ENCODE measurements around the gene CHDH. TPM values are rescaled to one million over a fixed set of nuclear protein-coding genes. Genes with fewer than 3 reads are reported as not detected.

CHDH gene
- polyA plus RNA-seq, 1 donor (not counting 4 experiments of a cell fraction or from before 2014, with no cell fraction given): not detected

- Histone ChIP-seq H2AFZ (ENCODE audit: control insufficient read depth, low read length) (no peak overlapping the region), H3K27ac (ENCODE audit: control insufficient read depth, insufficient read depth, low read length) (no peak overlapping the region), H3K27me3 (ENCODE audit: control insufficient read depth, extremely low read depth, insufficient read depth, low read length) (no peaks in the 10 kb centered on the region), H4K20me1 (ENCODE audit: control insufficient read depth, extremely low read depth, insufficient read depth, low read length) (no peaks in the 10 kb centered on the region), H3K79me2 (ENCODE audit: control insufficient read depth, insufficient read depth, low read length) (no peaks in the 10 kb centered on the region), H3K9ac (ENCODE audit: control insufficient read depth, extremely low read depth, insufficient read depth, low read length) (no peak overlapping the region), H3K9me1 (ENCODE audit: control insufficient read depth, extremely low read depth, insufficient read depth, low read length) (no peaks in the 10 kb centered on the region), H3K9me3 (ENCODE audit: control insufficient read depth, low read depth, low read length) (no peaks in the 10 kb centered on the region), H3K4me2 (ENCODE audit: control insufficient read depth, extremely low read depth, insufficient read depth, low read depth, low read length) (no peak overlapping the region), H3K4me1 (ENCODE audit: control insufficient read depth, extremely low read depth, insufficient read depth, low read length) (no peaks in the 10 kb centered on the region), H3K36me3 (ENCODE audit: control insufficient read depth in 2 of 2, extremely low read depth in 1 of 2, insufficient read depth in 2 of 2, low read length in 2 of 2) (no peaks in the 10 kb centered on the region), H3K4me3 (ENCODE audit: control insufficient read depth in 2 of 3, extremely low read depth in 1 of 3, insufficient read depth in 2 of 3, low read depth in 1 of 3, low read length in 3 of 3) (no peak overlapping the region)
- TF ChIP-seq, protein P1, sequence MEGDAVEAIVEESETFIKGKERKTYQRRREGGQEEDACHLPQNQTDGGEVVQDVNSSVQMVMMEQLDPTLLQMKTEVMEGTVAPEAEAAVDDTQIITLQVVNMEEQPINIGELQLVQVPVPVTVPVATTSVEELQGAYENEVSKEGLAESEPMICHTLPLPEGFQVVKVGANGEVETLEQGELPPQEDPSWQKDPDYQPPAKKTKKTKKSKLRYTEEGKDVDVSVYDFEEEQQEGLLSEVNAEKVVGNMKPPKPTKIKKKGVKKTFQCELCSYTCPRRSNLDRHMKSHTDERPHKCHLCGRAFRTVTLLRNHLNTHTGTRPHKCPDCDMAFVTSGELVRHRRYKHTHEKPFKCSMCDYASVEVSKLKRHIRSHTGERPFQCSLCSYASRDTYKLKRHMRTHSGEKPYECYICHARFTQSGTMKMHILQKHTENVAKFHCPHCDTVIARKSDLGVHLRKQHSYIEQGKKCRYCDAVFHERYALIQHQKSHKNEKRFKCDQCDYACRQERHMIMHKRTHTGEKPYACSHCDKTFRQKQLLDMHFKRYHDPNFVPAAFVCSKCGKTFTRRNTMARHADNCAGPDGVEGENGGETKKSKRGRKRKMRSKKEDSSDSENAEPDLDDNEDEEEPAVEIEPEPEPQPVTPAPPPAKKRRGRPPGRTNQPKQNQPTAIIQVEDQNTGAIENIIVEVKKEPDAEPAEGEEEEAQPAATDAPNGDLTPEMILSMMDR (optimal IDR thresholded peaks at IDR 0.05 in 1 of 3, IDR thresholded peaks at IDR 0.05 in 1 of 3, conservative IDR thresholded peaks at IDR 0.05 in 1 of 3; ENCODE audit: extremely low read depth in 1 of 3, insufficient read depth in 2 of 3, low read length in 3 of 3): no peak
- no peak for TF ChIP-seq EZH2 (IDR thresholded peaks at IDR 0.05; ENCODE audit: low read length)
- dilution Hi-C loops (cut with MboI; ENCODE audit: extremely low pct_ligation_motif_present, low sequenced_read_pairs): no loop called here
- FAIRE-seq (no peak), DNase-seq (ENCODE audit: low read depth, low spot score) (no peak)
Observed at GRCh38 chr3:53817809-53818208, 28.4 kb downstream of the CHDH start.

DNA sequence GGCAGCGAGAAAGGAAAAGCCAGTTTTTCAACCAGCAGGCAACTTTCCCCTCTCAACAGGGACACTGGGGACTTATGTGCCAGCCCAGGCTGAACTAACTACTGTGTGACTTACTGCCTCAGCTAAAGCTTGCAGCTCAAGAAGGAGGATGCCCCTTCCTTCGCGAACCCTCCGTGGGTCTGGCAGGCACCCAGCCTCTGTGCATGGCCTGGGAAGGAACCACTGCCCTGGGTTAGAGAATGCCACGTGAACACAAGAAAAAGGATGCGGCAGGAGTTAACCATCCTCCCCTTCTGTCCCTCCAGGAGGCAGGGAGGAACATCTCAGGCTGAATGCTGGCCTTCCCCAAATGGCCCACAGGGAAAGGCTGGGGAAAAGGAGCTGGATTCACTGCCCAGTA is 29.0 kb downstream of the CHDH start:
- FAIRE-seq (no peak), DNase-seq (ENCODE audit: low read depth, low spot score) (no peak)
- dilution Hi-C loops (cut with MboI; ENCODE audit: extremely low pct_ligation_motif_present, low sequenced_read_pairs): no loop called here
- Histone ChIP-seq H3K27ac (ENCODE audit: control insufficient read depth, insufficient read depth, low read length) (no peak overlapping the region), H3K4me1 (ENCODE audit: control insufficient read depth, extremely low read depth, insufficient read depth, low read length) (no peaks in the 10 kb centered on the region), H3K4me2 (ENCODE audit: control insufficient read depth, extremely low read depth, insufficient read depth, low read depth, low read length) (no peak overlapping the region), H3K27me3 (ENCODE audit: control insufficient read depth, extremely low read depth, insufficient read depth, low read length) (no peaks in the 10 kb centered on the region), H3K9me1 (ENCODE audit: control insufficient read depth, extremely low read depth, insufficient read depth, low read length) (no peaks in the 10 kb centered on the region), H3K36me3 (ENCODE audit: control insufficient read depth in 2 of 2, extremely low read depth in 1 of 2, insufficient read depth in 2 of 2, low read length in 2 of 2) (no peaks in the 10 kb centered on the region), H3K4me3 (ENCODE audit: control insufficient read depth in 2 of 3, extremely low read depth in 1 of 3, insufficient read depth in 2 of 3, low read depth in 1 of 3, low read length in 3 of 3) (no peak overlapping the region), H3K79me2 (ENCODE audit: control insufficient read depth, insufficient read depth, low read length) (no peaks in the 10 kb centered on the region), H2AFZ (ENCODE audit: control insufficient read depth, low read length) (no peak overlapping the region), H4K20me1 (ENCODE audit: control insufficient read depth, extremely low read depth, insufficient read depth, low read length) (no peaks in the 10 kb centered on the region), H3K9ac (ENCODE audit: control insufficient read depth, extremely low read depth, insufficient read depth, low read length) (no peak overlapping the region), H3K9me3 (ENCODE audit: control insufficient read depth, low read depth, low read length) (no peaks in the 10 kb centered on the region)
- no peak for TF ChIP-seq EZH2 (IDR thresholded peaks at IDR 0.05; ENCODE audit: low read length)
- TF ChIP-seq, protein P1 (optimal IDR thresholded peaks at IDR 0.05 in 1 of 3, IDR thresholded peaks at IDR 0.05 in 1 of 3, conservative IDR thresholded peaks at IDR 0.05 in 1 of 3; ENCODE audit: extremely low read depth in 1 of 3, insufficient read depth in 2 of 3, low read length in 3 of 3): no peak

Measured in keratinocyte (primary cell).